Astrocyte of the hippocampus (primary cell): ENCODE measurements around the gene C1QA.
A peak's percentile ranks its signal among the peaks of the same experiment; 100 is the strongest.

ENCODE experiments used
- DNase-seq: peaks from one replicate; pipeline ENCODE4 v3.0.0; 2011; ENCODE audit warnings: low read depth, low spot score

The C1QA gene

GRCh38 chr1:22612671-22613571 is 23.5 kb upstream of the C1QA start:
- no peak for DNase-seq

- DNase-seq, result no peak
These were observed 22.9 kb upstream of the C1QA start for GRCh38 chr1:22613572-22613918.

GRCh38 chr1:22613951-22614350 is 22.5 kb upstream of the C1QA start:
- DNase-seq, result no peak

GRCh38 chr1:22615886-22616285 is 20.5 kb upstream of the C1QA start:
- DNase-seq, result no peak

- no peak for DNase-seq
These were observed 19.9 kb upstream of the C1QA start for GRCh38 chr1:22616571-22616970.

- no peak for DNase-seq
These were observed 18.4 kb upstream of the C1QA start for GRCh38 chr1:22618056-22618455.

- no peak for DNase-seq
These were observed 17.2 kb upstream of the C1QA start for GRCh38 chr1:22619252-22619651.

GRCh38 chr1:22619798-22620197 is 16.6 kb upstream of the C1QA start:
- DNase-seq, result no peak

GRCh38 chr1:22621761-22622160 is 14.7 kb upstream of the C1QA start:
- no peak for DNase-seq

- peak; percentile 42 for DNase-seq
These were observed 11.0 kb upstream of the C1QA start for GRCh38 chr1:22625262-22625925.

- DNase-seq, result no peak
These were observed 9.9 kb upstream of the C1QA start for GRCh38 chr1:22626237-22627157.

- no peak for DNase-seq
These were observed 9.1 kb upstream of the C1QA start for GRCh38 chr1:22627331-22627730.

- no peak for DNase-seq
These were observed 7.6 kb upstream of the C1QA start for GRCh38 chr1:22628698-22629444.

- DNase-seq, result no peak
These were observed 6.5 kb upstream of the C1QA start for GRCh38 chr1:22629886-22630285.

- no peak for DNase-seq
These were observed 2.5 kb upstream of the C1QA start for GRCh38 chr1:22633697-22634463.

GRCh38 chr1:22635436-22635835 is 992 bp upstream of the C1QA start:
- no peak for DNase-seq

GRCh38 chr1:22636927-22637326 is 499 bp downstream of the C1QA start:
- no peak for DNase-seq

GRCh38 chr1:22637907-22638445 is 1.5 kb downstream of the C1QA start:
- no peak for DNase-seq

- no peak for DNase-seq
These were observed 2.2 kb downstream of the C1QA start for GRCh38 chr1:22638476-22639234.

GRCh38 chr1:22639286-22639685 is 2.9 kb downstream of the C1QA start:
- DNase-seq, result peak; percentile 53
